GM12878 (cell line): ENCODE data around the gene RNASE9. TPM values are rescaled to one million over a fixed set of nuclear protein-coding genes. Genes with fewer than 3 reads are reported as not detected.

Source experiments
- ATAC-seq: fragments of 200-7000 bp; cut with Tn5 transposase; 3 replicates; pipeline ENCODE4 v1.9.1; 2020; ENCODE audit warnings: mild to moderate bottlenecking, moderate library complexity
- BruUV-seq: library from RNA; stranded (reverse); fragments of 400-500 nt; replicated peaks from 2 replicates; lab custom pipeline; 2021; lab: Mats Ljungman, UMichigan
- CTCF ChIA-PET: fragments of 300-600 bp; sonication (Branson Sonifier 250); formaldehyde crosslinking; extraction: SDS; loops from one replicate; lab custom pipeline; 2021; ENCODE audit warnings: inconsistent platforms; lab: Yijun Ruan, JAX
- POLR2A ChIA-PET: fragments of 350-600 bp; formaldehyde crosslinking; extraction: SDS; loops from one replicate; lab custom pipeline; 2021; ENCODE audit warnings: inconsistent platforms; lab: Charles Lee
- RAD21 ChIA-PET: fragments of 300-600 bp; sonication (Branson Sonifier 250); formaldehyde crosslinking; loops from one replicate; lab custom pipeline; 2023; ENCODE audit warnings: antibody characterized with exemption; ENCODE audit not compliant: unreplicated experiment; lab: Charles Lee
- SMC1A ChIA-PET: fragments of 300-600 bp; sonication (Branson Sonifier 250); formaldehyde crosslinking; loops from one replicate; lab custom pipeline; 2023; ENCODE audit not compliant: unreplicated experiment, uncharacterized antibody; lab: Charles Lee
- DNase-seq: peaks from one replicate; pipeline ENCODE4 v3.0.0-alpha.2; 2011; ENCODE audit warnings: low read depth, low spot score
- FAIRE-seq: peaks from 3 replicates; lab custom pipeline; 2011; peaks lifted over from hg19 to GRCh38; lab: Jason Lieb, UNC
- H2AFZ ChIP-seq: 2 replicates; pipeline ENCODE4 v1.6.0; 2011; ENCODE audit warnings: low read depth, low read length, control low read depth; ENCODE audit not compliant: control insufficient read depth
- H3K27ac ChIP-seq: 2 replicates; pipeline ENCODE4 v1.5.1; 2011; ENCODE audit warnings: control low read depth; ENCODE audit not compliant: control insufficient read depth, insufficient read depth
- H3K27me3 ChIP-seq, 2 experiments: replicated peaks in 1 of 2; 2 replicates each; pipeline versions ENCODE4 v1.6.0 to v1.6.1; 2011; ENCODE audit warnings: low read length in 1 of 2; ENCODE audit not compliant: control insufficient read depth in 2 of 2, insufficient read depth in 2 of 2
- H3K36me3 ChIP-seq, 2 experiments: 2 replicates each; pipeline ENCODE4 v1.5.1; 2011; ENCODE audit warnings: low read length in 1 of 2; ENCODE audit not compliant: control insufficient read depth in 2 of 2, insufficient read depth in 2 of 2
- H3K4me1 ChIP-seq: 2 replicates; pipeline ENCODE4 v1.6.1; 2011; ENCODE audit warnings: mild to moderate bottlenecking, low read length, moderate library complexity, mixed read lengths; ENCODE audit not compliant: control insufficient read depth, insufficient read depth
- H3K4me2 ChIP-seq: 2 replicates; pipeline ENCODE4 v1.6.0; 2011; ENCODE audit warnings: control low read depth; ENCODE audit not compliant: control insufficient read depth, insufficient read depth
- H3K4me3 ChIP-seq: fragments of 200-600 bp; sonication (generic); 2 replicates; pipeline ENCODE4 v1.5.1; 2016
- H3K79me2 ChIP-seq: 2 replicates; pipeline ENCODE4 v1.6.0; 2011; ENCODE audit warnings: low read length; ENCODE audit not compliant: control insufficient read depth, insufficient read depth
- H3K9ac ChIP-seq: 2 replicates; pipeline ENCODE4 v1.8.0; 2011; ENCODE audit warnings: low read length, control low read depth, mixed read lengths; ENCODE audit not compliant: control insufficient read depth, insufficient read depth
- H3K9me3 ChIP-seq: replicated peaks from 3 replicates; pipeline ENCODE4 v1.5.1; 2011; ENCODE audit warnings: mild to moderate bottlenecking, low read length; ENCODE audit not compliant: control insufficient read depth, insufficient read depth
- H4K20me1 ChIP-seq: 2 replicates; pipeline ENCODE4 v1.6.0; 2011; ENCODE audit not compliant: control insufficient read depth, insufficient read depth
- BCL3 ChIP-seq: IDR thresholded peaks from 2 replicates; pipeline ENCODE4 v1.6.1; 2011; ENCODE audit warnings: borderline replicate concordance, low read depth, mild to moderate bottlenecking, moderate library complexity, low read length; ENCODE audit not compliant: insufficient read depth, poor library complexity, severe bottlenecking
- BCLAF1 ChIP-seq: fragments of 450-650 bp; IDR thresholded peaks from 2 replicates; pipeline ENCODE4 v1.6.1; 2017; ENCODE audit warnings: antibody characterized with exemption, mild to moderate bottlenecking, moderate library complexity
- CBX3 ChIP-seq: fragments of 200-600 bp; sonication (generic); IDR thresholded peaks from 2 replicates; pipeline ENCODE4 v1.6.1; 2016; ENCODE audit warnings: low read depth, borderline replicate concordance
- CBX5 ChIP-seq: sonication (generic); IDR thresholded peaks from 2 replicates; pipeline ENCODE4 v1.6.1; 2016; ENCODE audit warnings: low read depth, moderate library complexity, mild to moderate bottlenecking, inconsistent platforms
- EED ChIP-seq: sonication (generic); IDR thresholded peaks from 2 replicates; pipeline ENCODE4 v1.6.1; 2016; ENCODE audit warnings: antibody characterized with exemption, low read depth
- IRF4 ChIP-seq: IDR thresholded peaks from 2 replicates; pipeline ENCODE4 v1.6.1; 2011; ENCODE audit warnings: low read depth, low read length
- JUND ChIP-seq: IDR thresholded peaks from 2 replicates; pipeline ENCODE4 v1.6.1; 2012; ENCODE audit warnings: low read depth, mild to moderate bottlenecking, low read length, improper control_type of control experiment, moderate library complexity
- KAT2A ChIP-seq: conservative IDR thresholded peaks from 2 replicates; pipeline ENCODE4 v1.6.1; 2011; ENCODE audit warnings: low read depth, low read length; ENCODE audit not compliant: control insufficient read depth
- MTA2 ChIP-seq: fragments of 450-650 bp; IDR thresholded peaks from 2 replicates; pipeline ENCODE4 v1.6.1; 2016; ENCODE audit warnings: low read depth, mild to moderate bottlenecking, moderate library complexity
- MXI1 ChIP-seq: fragments of 150-350 bp; IDR thresholded peaks from 2 replicates; pipeline ENCODE4 v1.6.1; 2011; ENCODE audit warnings: low read depth, mild to moderate bottlenecking, inconsistent platforms, low read length, improper control_type of control experiment
- MYB ChIP-seq: fragments of 150-350 bp; IDR thresholded peaks from 2 replicates; pipeline ENCODE4 v1.6.1; 2014; ENCODE audit warnings: mild to moderate bottlenecking, low read depth, low read length, borderline replicate concordance
- NFYB ChIP-seq: IDR thresholded peaks from 2 replicates; pipeline ENCODE4 v1.6.1; 2011; ENCODE audit warnings: low read depth, mild to moderate bottlenecking, low read length, improper control_type of control experiment, moderate library complexity; ENCODE audit not compliant: insufficient read depth
- SIX5 ChIP-seq: IDR thresholded peaks from 2 replicates; pipeline ENCODE4 v1.6.1; 2011; ENCODE audit warnings: mild to moderate bottlenecking, low read depth, low read length, moderate library complexity; ENCODE audit not compliant: severe bottlenecking
- SP1 ChIP-seq: IDR thresholded peaks from one replicate; pipeline ENCODE4 v1.6.1; 2011; ENCODE audit warnings: low read depth, low read length
- SUPT20H ChIP-seq: IDR thresholded peaks from 2 replicates; pipeline ENCODE4 v1.6.1; 2011; ENCODE audit warnings: low read depth, mild to moderate bottlenecking, low read length, moderate library complexity, borderline replicate concordance; ENCODE audit not compliant: control insufficient read depth
- ZBTB11 ChIP-seq: fragments of 450-650 bp; formaldehyde crosslinking; IDR thresholded peaks from 2 replicates; pipeline ENCODE4 v1.5.0; 2022; ENCODE audit warnings: mild to moderate bottlenecking, missing genetic modification characterization
- ZZZ3 ChIP-seq: IDR thresholded peaks from 2 replicates; pipeline ENCODE4 v1.6.1; 2011; ENCODE audit warnings: low read depth; ENCODE audit not compliant: control insufficient read depth, insufficient read length
- WGBS: methylation state at CpG from one replicate; pipeline ENCODE4 v1.1.6; 2016; ENCODE audit warnings: low lambda C conversion rate; ENCODE audit not compliant: insufficient replicate concordance, insufficient coverage; ENCODE audit errors: missing lambda C conversion rate; 5-methylcytosine and 5-hydroxymethylcytosine counted together
- in situ Hi-C: fragments of 300-500 bp; cut with MboI; formaldehyde crosslinking; loops from 9 replicates; pipeline ENCODE4 v1.14.3; 2018; ENCODE audit warnings: mixed read lengths
- intact Hi-C: fragments of 100-400 bp; cut with micrococcal nuclease; formaldehyde crosslinking; loops from one replicate; pipeline ENCODE4 v1.14.2; 2022; ENCODE audit not compliant: unreplicated experiment
- polyA plus RNA-seq, 11 experiments: library from polyadenylated mRNA; depleted of rRNA in 4 of 11; unstranded in 6 of 11; stranded (reverse) in 5 of 11; fragments of >200 nt; fragmentation: Nextera tagmentation in 4 of 11; fragmentation: Illumina TruSeq in 1 of 11; extraction: Ambion mirVana in 4 of 11; extraction: Trizol in 1 of 11; gene quantifications; 1 replicate in 1 of 11; 2 replicates in 10 of 11; pipeline versions ENCODE4 v1.2.1 to v1.2.3, GENCODE V29; 2011 to 2016; ENCODE audit warnings: inconsistent platforms in 2 of 11, missing spikeins in 2 of 11, low read depth in 1 of 11
- total RNA-seq, 4 experiments: library from RNA; depleted of rRNA in 3 of 4; stranded (reverse); fragments of >200 nt in 3 of 4; fragmentation: Illumina TruSeq in 1 of 4; extraction: Trizol in 1 of 4; gene quantifications; 2 replicates each; pipeline versions ENCODE4 v1.2.1 to v1.2.3, GENCODE V29; 2013 to 2021

RNASE9 gene
- total and polyA plus RNA-seq, 10 of the 15 experiments (the other 5 are each of a cell fraction or from before 2014, with no cell fraction given), result not detected

GRCh38 chr14:20592574-20592973 lies 31.7 kb upstream of the RNASE9 start (continued):
- TF ChIP-seq NFYB (no peak), EED (no peak), CBX3 (no peak), IRF4 (no peak), CBX5 (no peak)

GRCh38 chr14:20591235-20591634 lies 30.4 kb upstream of the RNASE9 start, which contains the start of gene RNASE12:
TSS of gene RNASE12 (minus strand) at chr14:20591376. CDS start at chr14:20590723, 653 bp downstream.
- Histone ChIP-seq H3K9me3 (no peaks in the 10 kb centered on the region), H3K27ac (no peak within 1 kb of the TSS), H4K20me1 (no peaks in the 10 kb centered on the region), H3K36me3 (no peaks in the 10 kb centered on the region), H3K4me1 (no peaks in the 10 kb centered on the region), H3K27me3 (no peaks in the 10 kb centered on the region), H3K9ac (no peak within 1 kb of the TSS), H3K4me2 (no peak within 1 kb of the TSS), H2AFZ (no peak within 1 kb of the TSS), H3K79me2 (no peaks in the 10 kb centered on the region), H3K4me3 (no peak within 1 kb of the TSS)
- FAIRE-seq (no peak), DNase-seq (no peak), ATAC-seq (no peak)
- WGBS, result 28% methylated on average over 4 of the region's 4 CpGs
- CTCF ChIA-PET, result no interaction called here
- SMC1A ChIA-PET, result interaction anchor here (1.4 kb wide), 1 partner anchor 262 kb away, joined by 3 read pairs; no protein-coding TSS in a partner anchor
- in situ Hi-C loops, result no loop called here
- POLR2A ChIA-PET, result no interaction called here
- no TSS peak for BruUV-seq
- RAD21 ChIA-PET, result no interaction called here
- intact Hi-C loops, result no loop called here
- TF ChIP-seq MTA2 (no peak), ZZZ3 (no peak), SIX5 (no peak), JUND (no peak), MYB (no peak), BCLAF1 (no peak), SP1 (no peak), EED (no peak), BCL3 (no peak), SUPT20H (no peak), MXI1 (no peak), ZBTB11 (CRISPR knock-in tag) (no peak), KAT2A (no peak)
